ENCODE results near the gene LUC7L3. TPM values are rescaled to one million over a fixed set of nuclear protein-coding genes. Genes with fewer than 3 reads are reported as not detected.

Gene LUC7L3
- total and polyA plus RNA-seq, 2 of the 13 experiments (the other 11 are each of a cell fraction or from before 2014, with no cell fraction given), result 108 to 120 TPM

DNA sequence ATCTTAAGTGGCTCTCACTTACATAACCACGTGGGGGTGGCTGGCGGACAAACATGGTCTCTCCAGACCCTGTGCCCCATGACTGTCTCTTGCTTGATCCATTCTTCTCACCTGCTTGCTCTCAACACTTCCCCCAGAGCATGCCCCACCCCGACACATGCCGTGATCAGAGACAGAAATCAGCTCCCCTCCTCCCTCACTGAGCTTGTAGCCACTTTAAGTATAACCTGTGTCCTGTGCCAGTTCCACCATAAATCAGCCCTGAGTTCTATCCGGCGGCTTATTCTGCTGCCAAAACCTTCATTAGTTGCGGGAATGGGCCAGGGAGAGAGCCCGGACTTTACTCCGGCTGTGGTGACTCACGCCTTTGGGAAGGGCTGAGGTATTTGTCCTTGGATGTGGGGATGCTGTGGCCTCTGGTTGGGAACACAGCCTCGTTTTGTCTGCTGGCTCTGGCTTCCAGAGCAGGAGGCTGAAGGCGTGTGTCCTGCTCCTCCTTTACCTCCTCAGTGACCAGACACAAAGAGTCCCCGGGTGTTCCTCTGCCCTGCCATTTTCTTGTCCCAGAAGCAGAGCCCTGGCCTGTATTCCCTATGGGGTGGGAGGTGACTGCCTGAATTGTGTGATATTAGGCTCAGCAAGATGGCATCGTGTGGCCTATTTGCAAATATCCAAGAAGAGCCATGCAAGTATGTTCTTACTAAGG is 32.8 kb upstream of the LUC7L3 start (continued):
- TF ChIP-seq POGK (CRISPR knock-in tag; conservative IDR thresholded peaks at IDR 0.05), result no peak; the same call in 1 of the 2 replicates
- peak; percentile 84 for TF ChIP-seq MYC (CRISPR knock-in tag; IDR thresholded peaks at IDR 0.05; ENCODE audit: borderline replicate concordance)
- peak; percentile 87; the same call in 1 of the 2 replicates for TF ChIP-seq GLI4 (CRISPR knock-in tag; IDR thresholded peaks at IDR 0.05; ENCODE audit: borderline replicate concordance)
- no peak for TF ChIP-seq ETV6 (CRISPR knock-in tag; conservative IDR thresholded peaks at IDR 0.05)
- TF ChIP-seq ZBTB37 (CRISPR knock-in tag; IDR thresholded peaks at IDR 0.05), result peak; percentile 98
- peak; percentile 81 for TF ChIP-seq IRF2 (CRISPR knock-in tag; IDR thresholded peaks at IDR 0.05)
- peak; percentile 65; the same call in 1 of the 2 replicates for TF ChIP-seq ZNF800 (CRISPR knock-in tag; IDR thresholded peaks at IDR 0.05)
- peak; percentile 84; the same call in 1 of the 2 replicates for TF ChIP-seq ZNF337 (CRISPR knock-in tag; IDR thresholded peaks at IDR 0.05; ENCODE audit: borderline replicate concordance, low read depth)
- TF ChIP-seq, protein P1, sequence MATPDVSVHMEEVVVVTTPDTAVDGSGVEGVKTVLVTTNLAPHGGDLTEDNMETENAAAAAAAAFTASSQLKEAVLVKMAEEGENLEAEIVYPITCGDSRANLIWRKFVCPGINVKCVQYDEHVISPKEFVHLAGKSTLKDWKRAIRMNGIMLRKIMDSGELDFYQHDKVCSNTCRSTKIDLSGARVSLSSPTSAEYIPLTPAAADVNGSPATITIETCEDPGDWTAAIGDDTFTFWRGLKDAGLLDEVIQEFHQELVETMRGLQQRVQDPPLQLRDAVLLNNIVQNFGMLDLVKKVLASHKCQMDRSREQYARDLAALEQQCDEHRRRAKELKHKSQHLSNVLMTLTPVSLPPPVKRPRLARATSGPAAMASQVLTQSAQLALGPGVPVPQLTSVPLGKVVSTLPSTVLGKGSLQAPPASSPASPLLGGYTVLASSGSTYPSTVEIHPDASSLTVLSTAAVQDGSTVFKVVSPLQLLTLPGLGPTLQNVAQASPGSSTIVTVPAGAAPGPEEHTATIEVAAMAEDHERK (CRISPR knock-in tag; IDR thresholded peaks at IDR 0.05; ENCODE audit: low read depth), result no peak
- TF ChIP-seq, protein P2, sequence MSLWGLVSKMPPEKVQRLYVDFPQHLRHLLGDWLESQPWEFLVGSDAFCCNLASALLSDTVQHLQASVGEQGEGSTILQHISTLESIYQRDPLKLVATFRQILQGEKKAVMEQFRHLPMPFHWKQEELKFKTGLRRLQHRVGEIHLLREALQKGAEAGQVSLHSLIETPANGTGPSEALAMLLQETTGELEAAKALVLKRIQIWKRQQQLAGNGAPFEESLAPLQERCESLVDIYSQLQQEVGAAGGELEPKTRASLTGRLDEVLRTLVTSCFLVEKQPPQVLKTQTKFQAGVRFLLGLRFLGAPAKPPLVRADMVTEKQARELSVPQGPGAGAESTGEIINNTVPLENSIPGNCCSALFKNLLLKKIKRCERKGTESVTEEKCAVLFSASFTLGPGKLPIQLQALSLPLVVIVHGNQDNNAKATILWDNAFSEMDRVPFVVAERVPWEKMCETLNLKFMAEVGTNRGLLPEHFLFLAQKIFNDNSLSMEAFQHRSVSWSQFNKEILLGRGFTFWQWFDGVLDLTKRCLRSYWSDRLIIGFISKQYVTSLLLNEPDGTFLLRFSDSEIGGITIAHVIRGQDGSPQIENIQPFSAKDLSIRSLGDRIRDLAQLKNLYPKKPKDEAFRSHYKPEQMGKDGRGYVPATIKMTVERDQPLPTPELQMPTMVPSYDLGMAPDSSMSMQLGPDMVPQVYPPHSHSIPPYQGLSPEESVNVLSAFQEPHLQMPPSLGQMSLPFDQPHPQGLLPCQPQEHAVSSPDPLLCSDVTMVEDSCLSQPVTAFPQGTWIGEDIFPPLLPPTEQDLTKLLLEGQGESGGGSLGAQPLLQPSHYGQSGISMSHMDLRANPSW (CRISPR knock-in tag; IDR thresholded peaks at IDR 0.05; ENCODE audit: borderline replicate concordance), result 0 out of 2 replicates have a peak, but pooled peaks have one; percentile 28
- TF ChIP-seq ZNF501 (CRISPR knock-in tag; IDR thresholded peaks at IDR 0.05), result peak; percentile 74; the same call in 1 of the 2 replicates
- peak; percentile 90 for TF ChIP-seq SIX4 (CRISPR knock-in tag; IDR thresholded peaks at IDR 0.05)
- TF ChIP-seq, protein P3, sequence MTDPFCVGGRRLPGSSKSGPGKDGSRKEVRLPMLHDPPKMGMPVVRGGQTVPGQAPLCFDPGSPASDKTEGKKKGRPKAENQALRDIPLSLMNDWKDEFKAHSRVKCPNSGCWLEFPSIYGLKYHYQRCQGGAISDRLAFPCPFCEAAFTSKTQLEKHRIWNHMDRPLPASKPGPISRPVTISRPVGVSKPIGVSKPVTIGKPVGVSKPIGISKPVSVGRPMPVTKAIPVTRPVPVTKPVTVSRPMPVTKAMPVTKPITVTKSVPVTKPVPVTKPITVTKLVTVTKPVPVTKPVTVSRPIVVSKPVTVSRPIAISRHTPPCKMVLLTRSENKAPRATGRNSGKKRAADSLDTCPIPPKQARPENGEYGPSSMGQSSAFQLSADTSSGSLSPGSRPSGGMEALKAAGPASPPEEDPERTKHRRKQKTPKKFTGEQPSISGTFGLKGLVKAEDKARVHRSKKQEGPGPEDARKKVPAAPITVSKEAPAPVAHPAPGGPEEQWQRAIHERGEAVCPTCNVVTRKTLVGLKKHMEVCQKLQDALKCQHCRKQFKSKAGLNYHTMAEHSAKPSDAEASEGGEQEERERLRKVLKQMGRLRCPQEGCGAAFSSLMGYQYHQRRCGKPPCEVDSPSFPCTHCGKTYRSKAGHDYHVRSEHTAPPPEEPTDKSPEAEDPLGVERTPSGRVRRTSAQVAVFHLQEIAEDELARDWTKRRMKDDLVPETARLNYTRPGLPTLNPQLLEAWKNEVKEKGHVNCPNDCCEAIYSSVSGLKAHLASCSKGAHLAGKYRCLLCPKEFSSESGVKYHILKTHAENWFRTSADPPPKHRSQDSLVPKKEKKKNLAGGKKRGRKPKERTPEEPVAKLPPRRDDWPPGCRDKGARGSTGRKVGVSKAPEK (CRISPR knock-in tag; IDR thresholded peaks at IDR 0.05; ENCODE audit: borderline replicate concordance), result no peak
- no peak for TF ChIP-seq ZFAT (CRISPR knock-in tag; conservative IDR thresholded peaks at IDR 0.05)
